Pericardium fibroblast (primary cell): ENCODE data around the gene HES1. TPM values are rescaled to one million over a fixed set of nuclear protein-coding genes. Genes with fewer than 3 reads are reported as not detected.

ENCODE experiments used
- total RNA-seq: library from RNA; depleted of rRNA; stranded (reverse); fragments of >200 nt; gene quantifications from 2 replicates; pipeline ENCODE4 v1.2.3, GENCODE V29; 2015

HES1 gene, protein sequence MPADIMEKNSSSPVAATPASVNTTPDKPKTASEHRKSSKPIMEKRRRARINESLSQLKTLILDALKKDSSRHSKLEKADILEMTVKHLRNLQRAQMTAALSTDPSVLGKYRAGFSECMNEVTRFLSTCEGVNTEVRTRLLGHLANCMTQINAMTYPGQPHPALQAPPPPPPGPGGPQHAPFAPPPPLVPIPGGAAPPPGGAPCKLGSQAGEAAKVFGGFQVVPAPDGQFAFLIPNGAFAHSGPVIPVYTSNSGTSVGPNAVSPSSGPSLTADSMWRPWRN
- 4.3 and 17.6 TPM in 2 replicates for total RNA-seq

DNA sequence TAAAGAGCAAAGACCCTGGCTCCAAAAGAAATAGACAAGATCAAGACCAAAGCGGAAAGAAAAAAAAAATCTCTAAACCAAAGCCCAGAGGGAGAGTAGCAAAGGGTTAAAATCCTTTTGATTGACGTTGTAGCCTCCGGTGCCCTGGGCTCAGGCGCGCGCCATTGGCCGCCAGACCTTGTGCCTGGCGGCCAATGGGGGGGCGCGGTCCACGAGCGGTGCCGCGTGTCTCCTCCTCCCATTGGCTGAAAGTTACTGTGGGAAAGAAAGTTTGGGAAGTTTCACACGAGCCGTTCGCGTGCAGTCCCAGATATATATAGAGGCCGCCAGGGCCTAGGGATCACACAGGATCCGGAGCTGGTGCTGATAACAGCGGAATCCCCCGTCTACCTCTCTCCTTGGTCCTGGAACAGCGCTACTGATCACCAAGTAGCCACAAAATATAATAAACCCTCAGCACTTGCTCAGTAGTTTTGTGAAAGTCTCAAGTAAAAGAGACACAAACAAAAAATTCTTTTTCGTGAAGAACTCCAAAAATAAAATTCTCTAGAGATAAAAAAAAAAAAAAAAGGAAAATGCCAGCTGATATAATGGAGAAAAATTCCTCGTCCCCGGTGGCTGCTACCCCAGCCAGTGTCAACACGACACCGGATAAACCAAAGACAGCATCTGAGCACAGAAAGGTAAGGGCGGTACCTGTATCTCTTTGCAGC is at the start of gene HES1:
TSS of gene HES1 (plus strand) at position 343 of the 713 bp plus-strand sequence. CDS start at position 576, 233 bp downstream.

Other genes starting within 250 kb of the HES1 start
- gene CPN2, start 215.2 kb downstream of the HES1 start, total RNA-seq = not detected in 2 replicates
- 0.17 TPM in 1 of 2 replicates, not detected in the other for gene LRRC15, start 233.6 kb downstream of the HES1 start, total RNA-seq